Measurements from ENCODE around the gene CLN3.
"Not testable (repeated sequence)": the region's sequence is repeated elsewhere in the genome, so short reads cannot be mapped to it uniquely, and the experiment has no call there.

CLN3 gene

GRCh38 chr16:28513484-28514181, 21.8 kb upstream of the CLN3 start:
- DNase-seq = no peak

- DNase-seq = no peak
Observed at GRCh38 chr16:28511801-28512789, 20.2 kb upstream of the CLN3 start.

GRCh38 chr16:28511031-28511430, 19.2 kb upstream of the CLN3 start:
- DNase-seq = no peak

DNA sequence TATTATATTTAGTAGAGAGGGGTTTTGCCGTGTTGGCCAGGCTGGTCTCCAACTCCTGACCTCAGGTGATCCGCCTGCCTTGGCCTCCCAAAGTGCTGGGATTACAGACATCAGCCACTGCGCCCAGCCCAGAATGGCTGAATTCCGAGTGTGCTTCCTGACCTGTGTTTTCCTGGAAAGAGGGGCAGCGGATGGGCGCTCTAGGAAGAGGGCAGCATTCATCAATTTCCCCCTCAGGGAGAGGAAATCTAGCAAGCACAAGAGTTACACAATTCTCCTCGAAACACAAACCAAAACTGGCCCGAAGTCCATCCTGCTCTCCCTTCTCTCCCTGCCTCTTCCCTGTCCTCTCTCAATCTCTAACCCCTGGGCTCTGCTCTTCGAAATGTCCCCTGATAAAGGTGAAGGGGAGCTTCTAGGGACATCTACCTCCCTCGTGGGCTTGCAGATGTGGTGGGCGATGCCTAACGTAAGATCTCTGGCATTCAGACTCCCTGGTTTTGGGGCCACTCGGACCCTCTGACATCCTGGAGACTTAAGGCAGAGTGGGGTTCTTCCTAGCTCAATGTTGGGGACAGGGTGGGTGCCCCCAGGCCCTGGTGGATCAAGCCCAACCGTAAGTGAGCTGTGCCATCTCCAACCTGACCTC, 13.7 kb upstream of the CLN3 start:
- no peak for DNase-seq

- no peak for DNase-seq
Observed at GRCh38 chr16:28504707-28505404, 13.0 kb upstream of the CLN3 start.

DNA sequence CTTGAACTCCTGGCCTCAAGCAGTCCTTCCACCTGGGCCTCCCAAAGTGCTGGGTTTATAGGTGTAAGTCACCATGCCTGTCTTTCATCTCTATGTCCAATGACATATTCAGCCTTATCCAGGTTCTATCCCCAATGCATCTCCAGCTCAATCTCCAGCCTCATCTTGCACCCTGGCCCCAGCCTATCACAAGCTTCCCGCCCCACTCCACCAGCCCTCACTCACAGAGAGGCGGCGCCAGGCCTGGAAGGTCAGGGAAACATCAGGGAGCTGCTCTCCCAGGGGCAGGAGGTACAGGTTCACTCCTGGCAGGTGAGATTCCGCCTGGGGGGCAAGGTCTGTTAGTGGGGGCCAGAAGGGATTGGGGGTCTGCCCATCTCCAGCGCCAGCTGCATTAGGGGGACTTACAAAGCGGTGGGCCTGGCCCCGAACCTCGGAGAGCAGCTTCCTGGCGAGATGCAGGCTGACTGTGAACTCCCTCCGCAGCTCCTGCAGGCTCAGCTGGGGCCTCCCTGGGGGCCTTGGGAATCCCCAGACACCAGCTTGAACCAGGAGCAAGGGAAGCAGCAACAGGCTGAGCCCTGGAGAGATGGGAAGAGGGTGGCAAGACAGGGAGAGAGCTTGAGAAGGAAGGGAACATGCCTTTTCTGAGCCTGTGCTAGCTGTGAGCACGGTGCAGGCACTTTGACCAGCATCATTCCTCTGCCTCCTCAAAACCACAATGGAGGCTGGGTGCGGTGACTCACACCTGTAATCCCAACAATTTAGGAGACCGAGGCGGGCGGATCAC, 11.8 kb upstream of the CLN3 start:
- DNase-seq = no peak

DNA sequence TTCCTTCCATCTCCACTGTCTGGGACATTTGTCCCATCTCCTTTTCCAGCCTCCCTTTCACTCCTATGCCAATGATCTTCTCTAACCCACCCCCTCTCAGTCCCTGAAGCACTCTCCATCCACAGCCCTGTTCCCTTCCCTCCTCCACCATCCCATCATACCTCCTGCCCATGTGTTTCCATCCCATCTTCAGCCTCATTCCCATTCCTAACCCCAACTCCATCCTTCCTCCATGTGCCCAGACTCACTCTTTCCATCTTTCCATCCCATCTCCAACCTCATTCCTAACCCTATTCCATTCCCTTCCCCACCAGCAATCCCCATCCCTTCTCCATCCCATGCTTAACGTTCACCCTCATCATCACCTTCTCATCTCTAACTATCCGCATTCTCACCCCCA, 10.4 kb upstream of the CLN3 start:
- no peak for DNase-seq

DNA sequence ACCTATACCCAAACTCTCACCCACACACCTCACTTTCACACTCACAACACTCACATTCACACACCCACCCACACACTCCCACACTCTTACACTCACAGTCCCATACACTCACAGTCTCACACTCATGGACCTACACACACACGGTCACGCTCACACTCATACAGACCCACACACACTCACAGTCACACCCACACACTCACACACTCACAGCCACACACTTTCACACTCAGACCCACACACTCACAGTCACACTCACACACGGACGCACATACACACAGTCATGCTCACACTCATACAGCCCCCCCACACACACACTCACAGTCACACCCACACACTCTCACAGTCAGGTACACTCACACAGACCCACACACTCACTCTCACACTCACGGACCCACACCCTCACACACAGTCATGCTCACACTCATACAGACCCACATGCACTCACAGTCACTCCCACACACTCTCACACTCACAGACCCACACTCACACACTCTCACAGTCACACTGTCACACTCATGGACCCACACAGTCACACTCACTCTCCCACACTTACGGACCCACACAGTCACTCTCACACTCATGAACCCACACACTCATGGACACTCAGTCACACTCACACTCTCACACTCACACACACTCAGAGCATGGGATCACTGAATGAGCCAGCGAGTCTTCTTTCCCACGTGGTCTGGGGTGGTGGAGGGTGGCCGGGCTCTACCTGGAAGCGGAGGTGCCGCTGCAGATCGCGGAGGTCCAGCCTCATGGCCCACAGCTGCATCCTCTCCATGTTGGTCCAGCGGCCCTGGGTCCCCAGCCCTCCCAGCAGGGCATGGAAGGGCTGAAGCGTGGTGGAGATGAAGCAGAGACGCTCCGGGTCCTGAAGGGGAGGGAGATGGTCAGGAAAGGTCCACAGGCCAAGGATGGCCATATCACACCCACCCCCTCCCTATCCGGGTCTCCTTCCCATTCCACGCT, 9.7 kb upstream of the CLN3 start:
- DNase-seq = no peak

- not testable (repeated sequence) for DNase-seq
Observed at GRCh38 chr16:28500476-28501180, 8.8 kb upstream of the CLN3 start.

DNA sequence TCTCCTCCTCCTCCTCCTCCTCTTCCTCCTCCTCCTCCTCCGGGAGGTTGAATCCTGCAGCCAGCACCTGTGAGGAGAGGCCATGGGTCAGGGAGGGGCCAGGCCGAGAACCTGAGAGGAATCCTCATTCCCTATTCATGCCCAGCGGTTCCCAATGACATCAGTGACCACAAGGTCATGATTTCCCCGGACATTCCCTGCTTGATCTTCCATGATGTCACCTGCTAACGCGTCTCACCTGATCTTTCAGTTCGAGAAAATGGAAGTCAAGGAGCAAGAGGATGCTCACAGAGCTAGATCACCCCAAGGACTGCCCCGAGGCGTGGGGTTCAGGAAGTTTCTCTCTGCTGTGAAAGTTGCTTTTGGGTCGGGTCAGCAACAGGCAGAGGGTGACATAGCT, 8.0 kb upstream of the CLN3 start:
- no peak for DNase-seq

DNA sequence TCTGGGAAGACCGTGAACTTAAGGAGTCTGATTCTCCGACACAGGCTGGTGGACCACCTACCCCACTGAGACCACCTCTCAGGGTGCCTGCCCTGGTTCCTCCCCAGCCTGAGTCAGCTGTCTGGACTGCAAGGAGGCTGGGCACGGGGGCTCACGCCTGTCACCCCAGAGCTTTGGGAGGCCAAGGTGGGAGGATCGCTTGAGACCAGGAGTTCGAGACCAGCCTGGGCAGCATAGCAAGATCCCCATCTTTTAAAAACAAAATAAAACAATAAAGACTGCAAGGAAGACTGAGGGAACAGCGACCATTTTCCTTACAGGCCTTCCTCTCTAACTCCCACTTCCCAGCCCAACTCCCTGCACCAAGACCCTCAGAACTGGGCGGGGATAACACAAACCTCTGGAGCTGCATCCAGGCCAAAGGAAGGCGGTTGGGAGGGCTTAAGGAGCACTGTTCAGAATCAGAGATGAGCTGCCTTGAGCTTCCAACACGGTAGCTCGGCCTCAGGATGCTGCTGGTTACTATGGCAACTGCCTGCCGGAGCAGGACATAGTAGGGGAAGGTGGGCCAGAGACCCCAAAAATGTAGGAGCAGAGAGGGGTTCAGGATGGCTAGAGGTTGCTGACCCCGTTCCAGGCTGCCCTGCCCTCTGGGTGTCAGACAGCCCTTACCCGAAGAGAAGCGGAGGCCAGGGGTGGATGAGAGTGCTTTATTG, 7.0 kb upstream of the CLN3 start:
- no peak for DNase-seq

DNA sequence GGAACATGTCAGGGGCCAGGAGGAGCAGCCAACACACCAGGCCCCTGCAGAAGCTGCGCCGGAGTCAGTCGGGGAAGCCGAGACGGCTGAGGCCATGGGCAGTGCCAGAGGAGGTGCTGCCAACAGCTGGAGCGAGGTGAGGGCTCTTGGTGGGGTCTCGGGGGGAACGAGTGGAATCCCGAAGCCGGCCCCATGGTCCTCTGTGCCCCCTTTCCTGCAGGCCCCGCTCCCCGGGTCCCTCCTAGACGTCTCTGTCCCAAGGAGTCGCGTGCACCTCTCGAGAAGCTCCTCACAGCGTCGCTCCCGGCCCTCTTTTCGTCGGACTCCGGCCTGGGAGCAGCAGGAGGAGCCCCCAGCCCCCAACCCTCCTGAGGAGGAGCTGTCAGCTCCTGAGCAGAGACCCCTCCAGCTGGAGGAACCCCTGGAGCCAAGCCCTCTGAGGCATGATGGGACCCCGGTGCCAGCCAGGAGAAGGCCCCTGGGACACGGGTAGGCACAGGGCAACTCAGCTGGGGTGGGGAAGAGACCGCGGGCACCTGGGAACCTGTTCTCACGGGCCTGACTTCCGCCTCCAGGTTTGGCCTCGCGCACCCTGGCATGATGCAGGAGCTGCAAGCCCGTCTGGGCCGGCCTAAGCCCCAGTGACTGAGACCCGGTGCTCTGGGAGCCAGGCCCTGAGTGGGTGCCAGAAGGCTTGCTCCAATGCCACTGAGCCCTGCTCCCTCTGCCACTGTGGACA, 6.2 kb upstream of the CLN3 start:
- DNase-seq = no peak

GRCh38 chr16:28497386-28497785, 5.5 kb upstream of the CLN3 start:
- DNase-seq = no peak

DNA sequence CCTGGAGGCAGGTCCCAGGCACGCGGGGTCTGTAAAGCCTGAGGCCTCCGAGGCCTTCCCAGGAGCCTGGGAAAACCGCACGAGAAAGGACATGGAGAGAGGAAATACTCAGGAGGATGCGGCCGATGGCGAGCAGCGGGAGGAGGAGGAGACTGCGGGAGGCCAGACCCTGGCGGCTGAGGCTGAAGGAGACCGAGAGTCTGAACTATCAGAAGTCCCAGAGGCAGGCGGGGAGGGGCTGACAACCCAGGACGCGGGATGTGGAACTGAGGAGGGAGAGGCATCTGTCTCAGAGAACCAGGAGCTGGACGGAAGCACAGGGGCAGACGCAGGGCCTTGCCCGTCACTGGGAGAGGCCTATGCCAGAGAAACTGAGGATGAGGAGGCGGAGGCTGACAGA, 5.0 kb upstream of the CLN3 start:
- no peak for DNase-seq

GRCh38 chr16:28495795-28496749, 4.2 kb upstream of the CLN3 start:
- no peak for DNase-seq

- no peak for DNase-seq
Observed at GRCh38 chr16:28495098-28495793, 3.4 kb upstream of the CLN3 start.
